ENCODE data around the gene C2orf68.

Gene C2orf68

GRCh38 chr2:85557130-85557529 lies 54.7 kb downstream of the C2orf68 start:
- H3K36me3 ChIP-seq (ENCODE audit: insufficient read depth, low read length) = peaks cover 30% of the 10 kb centered on the region
- H3K27ac ChIP-seq = no peak overlapping the region
- no peaks in the 10 kb centered on the region for H3K9me3 ChIP-seq (ENCODE audit: low read depth, low read length)
- no peak for DNase-seq (ENCODE audit: low read depth, low spot score)
- TF ChIP-seq FOXP2 (optimal IDR thresholded peaks at IDR 0.05; ENCODE audit: control extremely low read depth, extremely low read length, insufficient read depth) (no peak), POLR2AphosphoS5 (IDR thresholded peaks at IDR 0.05; ENCODE audit: borderline replicate concordance, low read depth, low read length) (no peak), EZH2 (IDR thresholded peaks at IDR 0.05) (no peak)
- H3K4me3 ChIP-seq = no peak overlapping the region
- no peak overlapping the region for H3K9ac ChIP-seq (ENCODE audit: insufficient read length)

Measured in SK-N-MC (cell line).